ENCODE data around the gene WDR83.

DNA sequence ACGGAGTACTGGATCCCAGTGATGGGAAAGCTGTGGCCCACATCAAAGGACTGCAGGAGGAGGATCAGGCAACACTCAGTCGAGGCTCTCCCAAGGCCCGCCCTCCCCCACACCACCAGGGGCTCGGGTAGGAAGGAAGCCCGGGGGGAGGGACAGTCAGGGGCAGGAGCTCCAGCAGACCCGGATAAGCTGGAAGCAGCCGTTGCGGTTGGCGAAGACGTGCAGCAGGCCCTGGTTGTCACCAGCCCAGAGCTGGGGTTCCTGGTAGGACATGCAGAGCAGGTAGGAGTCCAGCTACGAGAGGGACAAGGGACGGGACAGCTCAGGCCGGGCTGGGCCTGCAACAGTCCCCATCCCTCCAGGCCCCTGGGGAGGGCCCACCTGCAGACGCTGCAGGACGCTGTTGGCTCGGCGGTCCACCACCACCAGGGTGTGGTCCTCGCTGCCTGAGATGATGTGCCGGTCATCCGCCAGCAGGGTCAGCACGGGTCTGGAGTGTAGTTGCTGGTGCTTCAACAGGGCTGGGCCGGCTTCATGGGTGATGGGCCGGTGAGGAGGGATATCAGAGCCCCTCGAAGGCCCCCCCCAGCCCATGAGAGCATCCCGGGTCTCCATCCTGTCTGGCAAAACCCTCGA is 23.1 kb downstream of the WDR83 start:
- TF ChIP-seq POLR2A (IDR thresholded peaks at IDR 0.05; ENCODE audit: low read depth, low read length) = no peak
- TF ChIP-seq MXI1 (IDR thresholded peaks at IDR 0.05; ENCODE audit: low read depth, low read length) = no peak
- no peak for TF ChIP-seq CTCF (IDR thresholded peaks at IDR 0.05 in 2 of 3, conservative IDR thresholded peaks at IDR 0.05 in 1 of 3; ENCODE audit: control insufficient read depth in 2 of 3, extremely low read depth in 1 of 3, insufficient read depth in 1 of 3, low read depth in 3 of 3, low read length in 3 of 3)
- no peak for TF ChIP-seq ZNF274 (IDR thresholded peaks at IDR 0.05; ENCODE audit: insufficient read depth, insufficient read length)
- no peak for TF ChIP-seq SRF (IDR thresholded peaks at IDR 0.05; ENCODE audit: low read depth in 2 of 2, low read length in 2 of 2)
- no peak for TF ChIP-seq EZH2 (IDR thresholded peaks at IDR 0.05; ENCODE audit: borderline replicate concordance, control insufficient read depth, low read depth, low read length)
- no peak for TF ChIP-seq NR2C1 (IDR thresholded peaks at IDR 0.05)
- TF ChIP-seq EP300 (IDR thresholded peaks at IDR 0.05; ENCODE audit: borderline replicate concordance in 1 of 2, control insufficient read depth in 1 of 2, low read depth in 2 of 2, low read length in 2 of 2) = no peak
- TF ChIP-seq BCL3 (IDR thresholded peaks at IDR 0.05; ENCODE audit: borderline replicate concordance, insufficient read depth, low read depth, low read length, poor library complexity, severe bottlenecking) = no peak
- TF ChIP-seq SUZ12 (IDR thresholded peaks at IDR 0.05; ENCODE audit: unreplicated experiment) = no peak
- TF ChIP-seq CEBPB (IDR thresholded peaks at IDR 0.05; ENCODE audit: borderline replicate concordance in 1 of 2, low read depth in 2 of 2, low read length in 2 of 2) = no peak
- TF ChIP-seq SP1 (IDR thresholded peaks at IDR 0.05; ENCODE audit: low read depth, low read length) = no peak
